Epithelial cell of esophagus (primary cell): ENCODE results near the gene IRX4.

Source experiments
- DNase-seq: peaks from one replicate; pipeline ENCODE4 v3.0.0; 2010; ENCODE audit warnings: low read depth
- H3K4me3 ChIP-seq: 2 replicates; pipeline ENCODE4 v1.5.1; 2011; ENCODE audit warnings: mild to moderate bottlenecking, low read length, control low read depth
- CTCF ChIP-seq: IDR thresholded peaks from 2 replicates; pipeline ENCODE4 v1.5.1; 2011; ENCODE audit warnings: low read depth, mild to moderate bottlenecking, low read length, control low read depth, inconsistent platforms; ENCODE audit not compliant: insufficient read depth; ENCODE audit errors: missing control alignments

The IRX4 gene

GRCh38 chr5:1856596-1857255, 26.0 kb downstream of the IRX4 start:
- no peak for DNase-seq
- no peak overlapping the region for H3K4me3 ChIP-seq
- TF ChIP-seq CTCF = no peak

- DNase-seq = no peak
- no peak for TF ChIP-seq CTCF
- no peak overlapping the region for H3K4me3 ChIP-seq
Observed at GRCh38 chr5:1855596-1855995, 27.1 kb downstream of the IRX4 start.

- TF ChIP-seq CTCF = no peak
- no peak overlapping the region for H3K4me3 ChIP-seq
- no peak for DNase-seq
Observed at GRCh38 chr5:1855075-1855474, 27.6 kb downstream of the IRX4 start.

GRCh38 chr5:1853531-1853930, 29.2 kb downstream of the IRX4 start:
- DNase-seq = no peak
- no peak overlapping the region for H3K4me3 ChIP-seq
- TF ChIP-seq CTCF = no peak

GRCh38 chr5:1852324-1852947, 30.3 kb downstream of the IRX4 start:
- no peak overlapping the region for H3K4me3 ChIP-seq
- DNase-seq = no peak
- TF ChIP-seq CTCF = no peak

- no peak overlapping the region for H3K4me3 ChIP-seq
- no peak for DNase-seq
Observed at GRCh38 chr5:1851290-1851934, 31.3 kb downstream of the IRX4 start.

More at GRCh38 chr5:1851290-1851934, 31.3 kb downstream of the IRX4 start:
- TF ChIP-seq CTCF = no peak
